Activated gamma-delta T cell treated with anti-CD3 and anti-CD28 coated beads, Interleukin-2, amount 50 U/mL, for 16 hours (primary cell): ENCODE measurements around the gene FER.
"Not testable (repeated sequence)": the region's sequence is repeated elsewhere in the genome, so short reads cannot be mapped to it uniquely, and the experiment has no call there.

Experiments used
- DNase-seq: peaks from one replicate; pipeline ENCODE4 v3.0.0-alpha.2; 2020; ENCODE audit warnings: low read depth

FER gene

DNA sequence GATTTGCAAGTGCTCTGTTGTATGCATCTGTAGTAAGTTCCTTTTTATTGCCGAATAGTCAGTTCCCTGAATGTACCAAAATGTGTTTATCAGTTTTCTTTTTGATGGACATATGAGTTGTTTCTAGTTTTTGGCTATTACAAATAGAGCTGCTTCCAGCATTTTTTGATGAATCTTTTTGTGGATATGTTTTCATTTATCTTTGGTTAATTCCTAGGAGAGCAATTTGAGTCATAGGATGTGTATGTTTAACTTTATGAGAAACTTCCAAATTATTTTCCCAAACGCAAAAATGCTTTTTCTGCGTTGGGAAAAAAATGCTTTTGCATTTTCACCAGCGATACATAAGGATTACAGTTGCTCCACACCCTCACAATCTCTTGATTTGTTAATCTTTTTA is 287.7 kb downstream of the FER start:
- no peak for DNase-seq

DNA sequence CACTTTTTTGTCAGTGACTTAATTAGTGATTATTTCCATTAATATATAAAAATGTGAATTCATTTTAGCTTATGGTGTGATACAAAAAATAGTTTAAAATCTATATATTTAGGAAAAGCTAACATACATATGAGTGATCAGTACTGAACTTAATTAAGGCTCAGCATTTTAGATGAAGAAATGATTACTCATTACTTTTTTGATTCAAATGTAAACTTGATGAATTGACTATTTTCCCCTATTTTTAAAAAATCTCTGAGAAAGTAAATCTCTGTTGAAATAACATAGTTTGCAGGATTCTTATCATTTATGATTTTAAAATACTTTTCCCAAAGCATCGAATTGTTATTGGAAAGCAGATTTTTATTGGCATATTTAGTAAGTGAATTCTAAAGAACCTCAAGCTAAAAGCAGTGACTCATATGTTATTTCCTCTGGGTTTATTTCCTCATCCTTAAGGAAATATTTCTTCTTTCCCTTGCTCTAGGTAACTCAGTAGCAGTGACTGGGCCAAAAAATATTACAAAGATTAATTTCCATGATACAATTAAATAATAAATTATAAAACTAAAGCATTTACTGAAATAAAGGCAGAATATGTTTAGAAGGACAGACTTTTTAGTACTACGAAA is 290.6 kb downstream of the FER start:
- no peak for DNase-seq

DNA sequence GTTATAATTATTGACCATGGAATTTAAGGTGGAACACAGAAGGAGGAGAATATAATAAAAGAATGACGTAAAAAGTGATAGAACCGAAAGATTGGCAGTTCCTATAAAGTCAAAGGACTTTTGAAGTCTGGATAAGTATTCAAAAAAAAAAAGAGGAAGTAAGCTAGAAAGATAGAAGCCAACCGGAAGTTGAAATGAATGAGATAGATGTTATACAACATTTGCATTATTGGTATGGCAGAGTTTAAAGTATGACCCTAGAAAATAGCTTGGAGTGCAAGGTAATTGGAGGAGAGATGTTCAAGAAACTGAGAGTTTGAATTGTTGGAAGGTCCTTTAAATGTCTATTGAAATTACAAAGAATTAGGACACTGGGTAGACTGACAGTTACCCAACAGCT is 293.6 kb downstream of the FER start:
- no peak for DNase-seq

DNA sequence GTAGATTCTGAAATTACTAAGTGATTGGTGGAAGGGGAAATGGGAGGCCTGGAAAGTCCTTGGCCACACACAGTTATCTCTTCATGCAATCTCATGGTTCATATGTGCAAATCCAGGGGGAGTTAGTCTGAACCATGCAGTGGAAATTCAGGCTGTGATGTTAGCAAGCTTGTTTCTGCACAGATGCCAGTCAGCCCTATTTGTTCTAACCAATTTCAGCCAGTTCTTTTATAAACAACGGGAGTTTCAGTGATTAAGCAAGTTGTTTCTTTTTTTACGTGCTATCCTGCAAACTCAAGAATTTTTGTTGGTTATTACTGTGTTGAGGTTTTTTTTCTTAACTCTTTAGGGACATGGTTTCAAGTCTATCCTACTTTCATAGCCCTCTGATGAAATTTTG is 298.0 kb downstream of the FER start:
- DNase-seq: no peak

DNA sequence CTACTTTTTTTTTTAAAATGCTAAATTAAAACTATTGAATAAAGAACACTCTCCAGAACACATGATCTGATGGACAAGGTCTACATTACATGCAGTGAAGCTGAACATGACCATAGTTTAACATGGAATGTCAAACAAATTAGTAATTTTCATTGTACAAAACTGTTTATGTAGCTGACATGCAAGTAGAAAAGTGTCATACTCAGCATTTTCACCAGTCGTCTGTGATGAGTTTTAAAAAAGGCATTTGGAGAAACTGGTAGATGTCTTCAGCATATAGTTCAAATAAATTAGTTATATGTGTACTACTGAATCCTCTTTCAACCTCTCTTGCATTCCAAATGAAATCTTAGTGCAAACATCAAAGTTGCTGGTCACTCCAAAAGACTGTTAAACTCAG is 301.9 kb downstream of the FER start:
- DNase-seq: no peak

DNA sequence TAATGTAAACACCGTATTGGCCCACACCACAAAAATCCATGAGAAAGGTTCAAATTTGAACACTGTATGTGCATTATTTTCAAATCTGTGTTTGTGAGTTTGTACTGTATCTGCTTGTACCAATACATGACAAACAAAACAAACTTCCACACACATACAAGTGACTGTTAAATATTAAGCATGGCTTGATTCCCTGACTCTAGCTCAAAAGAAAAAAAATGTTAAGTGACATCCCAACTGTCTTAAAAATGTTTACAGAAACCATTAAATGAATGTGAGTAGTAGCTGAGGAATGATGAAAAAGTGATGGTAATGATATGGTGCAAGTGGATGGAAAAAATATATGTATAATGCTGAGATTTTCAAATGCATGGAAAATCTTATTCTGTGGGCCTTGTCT is 302.6 kb downstream of the FER start:
- DNase-seq: not testable (repeated sequence)

DNA sequence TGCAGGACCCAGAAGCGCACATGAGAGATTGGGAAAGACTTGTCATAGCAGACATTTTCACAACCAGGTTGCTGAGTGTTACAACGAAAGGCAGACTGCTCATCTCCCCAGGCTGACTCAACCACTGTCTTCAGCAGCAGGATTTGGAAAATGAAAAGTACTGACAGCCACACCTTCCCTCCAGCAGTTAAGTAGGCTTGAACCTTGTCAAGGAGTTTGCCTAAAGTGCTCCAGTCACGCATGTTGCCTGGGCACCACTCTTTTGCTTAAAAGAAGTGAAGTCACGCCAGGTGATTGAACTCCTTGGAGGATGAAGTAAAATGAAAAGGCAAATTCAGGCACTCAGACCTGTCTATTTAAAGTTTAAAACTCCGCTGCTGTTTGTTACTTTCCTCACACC is 304.5 kb downstream of the FER start:
- not testable (repeated sequence) for DNase-seq

DNA sequence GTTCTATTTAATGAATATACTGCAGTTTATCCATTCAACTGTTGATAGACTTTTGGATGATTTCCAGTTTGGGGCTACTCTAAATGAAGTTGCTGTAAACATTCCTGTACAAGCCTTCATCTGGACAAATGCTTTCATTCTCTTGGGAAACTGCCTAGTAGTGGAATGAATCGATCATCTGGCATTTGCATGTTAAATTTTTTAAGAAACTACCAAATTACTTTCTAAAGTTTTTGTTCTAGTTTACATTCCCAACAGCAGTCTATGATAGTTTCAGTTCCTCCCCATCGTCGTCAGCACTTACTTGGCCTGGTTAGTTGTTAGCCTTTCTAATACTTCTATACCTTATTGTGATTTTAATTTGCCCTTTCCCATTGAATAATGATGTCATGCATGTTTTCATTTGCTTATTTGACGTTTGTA is 306.3 kb downstream of the FER start:
- no peak for DNase-seq

DNA sequence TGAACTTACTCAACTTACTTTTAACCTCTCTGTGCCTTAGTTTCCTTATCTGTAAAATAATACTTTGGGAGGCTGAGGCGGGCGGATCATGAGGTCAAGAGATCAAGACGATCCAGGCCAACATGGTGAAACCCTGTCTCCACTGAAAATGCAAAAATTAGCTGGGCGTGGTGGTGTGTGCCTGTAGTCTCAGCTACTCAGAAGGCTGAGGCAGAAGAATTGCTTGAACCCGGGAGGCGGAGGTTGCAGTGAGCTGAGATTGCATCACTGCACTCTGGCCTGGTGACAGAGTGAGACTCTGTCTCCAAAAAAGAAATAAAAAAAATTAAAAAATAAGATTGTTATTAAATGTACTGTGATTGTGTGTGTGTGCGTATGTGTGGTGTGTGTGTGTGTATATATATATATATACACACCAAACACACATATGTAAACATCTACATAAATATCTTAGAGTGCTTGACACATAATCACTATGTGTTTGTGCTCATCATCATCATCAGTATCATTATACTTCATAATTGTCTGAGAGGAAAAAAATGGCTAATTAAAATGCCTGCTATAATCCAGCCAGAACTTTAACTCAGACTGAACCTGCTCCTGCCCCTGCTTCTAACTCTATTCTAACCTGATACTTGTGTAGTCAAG is 312.8 kb downstream of the FER start:
- DNase-seq: no peak

DNA sequence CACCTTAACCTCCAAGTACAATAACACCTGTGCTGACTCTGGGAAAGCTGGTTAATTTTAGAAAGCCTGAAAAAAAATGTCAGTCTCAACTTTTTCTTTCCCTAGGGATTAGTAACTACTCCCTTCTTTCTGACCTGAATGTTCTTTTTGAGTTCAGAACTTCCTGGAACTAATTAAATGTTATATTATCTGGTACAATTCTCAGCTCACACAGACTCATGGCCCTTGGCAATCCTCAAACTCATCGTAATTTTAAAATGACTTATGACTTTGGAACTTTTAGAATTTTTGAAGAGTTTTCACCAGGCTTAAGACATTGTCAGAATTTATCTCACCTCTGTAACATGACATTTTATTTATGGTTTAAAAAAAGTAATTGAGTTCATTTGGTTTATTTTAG is 315.0 kb downstream of the FER start:
- DNase-seq: no peak

DNA sequence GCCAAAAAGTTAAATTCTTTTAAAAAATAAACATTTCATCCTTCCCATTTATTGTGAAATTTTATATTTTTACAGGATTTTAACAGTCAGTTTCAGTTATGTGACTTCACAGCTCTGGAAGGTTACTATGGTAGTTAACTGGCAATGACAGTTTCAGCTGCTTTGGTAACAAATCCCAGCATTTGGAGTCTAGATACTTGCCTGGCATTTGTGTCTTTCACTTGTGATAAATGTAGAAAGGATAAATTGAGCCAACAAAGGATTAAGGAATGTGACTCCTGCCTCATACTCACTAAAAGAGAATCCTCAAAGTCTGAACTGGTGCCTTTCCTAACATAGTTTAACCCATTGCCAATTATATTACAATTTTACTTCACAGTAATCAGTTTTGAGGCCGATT is 315.5 kb downstream of the FER start:
- no peak for DNase-seq

DNA sequence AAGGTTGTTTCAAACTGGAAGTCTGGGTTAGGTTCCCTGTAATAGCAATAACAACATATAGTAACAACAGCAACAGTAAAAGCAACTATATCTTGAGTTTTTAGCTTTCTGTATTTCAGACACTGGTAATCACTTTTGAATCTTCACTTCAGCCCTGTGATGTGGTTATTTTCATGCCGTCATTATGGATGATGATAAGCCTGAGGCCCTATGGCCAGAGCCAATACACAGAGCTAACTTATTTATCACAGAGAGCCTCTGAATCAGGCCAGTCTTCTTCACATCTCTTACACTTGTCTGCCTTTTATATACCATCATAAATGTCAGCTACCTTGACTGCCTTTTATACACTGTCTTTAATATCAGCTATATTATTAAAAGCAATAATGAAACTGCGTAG is 329.0 kb downstream of the FER start:
- DNase-seq: no peak

DNA sequence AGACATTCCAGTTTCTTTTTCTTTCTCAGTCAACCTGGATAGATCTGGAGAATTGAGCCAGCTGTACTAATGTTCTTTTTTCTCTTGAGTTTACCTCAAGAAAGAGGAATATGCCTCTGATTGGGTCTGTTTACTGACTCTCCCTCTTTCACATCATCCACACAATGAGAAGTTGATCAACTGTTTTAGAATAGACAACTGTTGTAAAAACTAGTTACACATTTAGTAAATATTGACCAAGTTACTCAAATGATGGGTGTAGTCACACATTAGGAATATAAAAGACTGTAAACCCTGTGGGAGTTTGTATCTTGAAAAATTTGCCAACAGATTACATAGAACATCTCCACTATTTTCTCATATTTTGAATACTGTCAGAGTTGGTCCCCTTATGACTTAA is 330.8 kb downstream of the FER start:
- DNase-seq: no peak

DNA sequence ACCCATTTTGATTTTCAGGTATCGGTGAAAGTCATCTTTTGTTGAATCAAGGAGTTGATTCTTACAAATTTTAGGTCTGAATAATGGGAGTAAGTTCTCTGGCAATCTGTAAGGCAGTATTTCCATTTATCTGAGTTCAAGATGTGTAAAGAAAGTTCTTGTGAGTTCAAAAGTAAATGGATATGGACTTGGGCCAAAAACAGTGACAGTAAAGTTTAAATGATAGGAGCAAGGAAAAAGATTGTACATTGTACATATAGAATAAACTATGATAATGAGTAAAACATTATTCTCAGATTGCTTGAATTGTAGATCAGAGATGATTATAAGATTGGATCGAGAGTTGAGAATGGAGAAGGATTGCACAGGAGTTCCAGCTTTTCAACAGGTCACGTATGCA is 332.8 kb downstream of the FER start:
- no peak for DNase-seq

DNA sequence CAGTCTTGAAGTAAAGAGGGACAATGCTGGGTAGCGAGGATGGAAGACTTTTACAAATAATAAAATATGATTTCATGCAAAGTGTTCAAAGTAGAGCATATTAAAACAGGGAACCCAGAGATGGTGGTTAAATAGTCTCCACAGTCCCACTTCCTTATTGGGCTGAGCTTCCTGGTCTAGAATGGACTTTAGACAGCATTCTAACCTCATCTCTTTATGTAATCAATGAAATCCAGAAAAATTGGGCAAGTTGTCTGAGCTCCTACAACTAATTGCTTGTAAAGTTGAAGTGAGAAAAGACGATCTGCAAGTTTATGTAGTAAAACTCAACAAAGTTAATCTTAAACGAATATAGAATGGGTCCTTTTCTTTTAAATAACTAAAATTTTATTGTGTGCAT is 333.2 kb downstream of the FER start:
- no peak for DNase-seq

DNA sequence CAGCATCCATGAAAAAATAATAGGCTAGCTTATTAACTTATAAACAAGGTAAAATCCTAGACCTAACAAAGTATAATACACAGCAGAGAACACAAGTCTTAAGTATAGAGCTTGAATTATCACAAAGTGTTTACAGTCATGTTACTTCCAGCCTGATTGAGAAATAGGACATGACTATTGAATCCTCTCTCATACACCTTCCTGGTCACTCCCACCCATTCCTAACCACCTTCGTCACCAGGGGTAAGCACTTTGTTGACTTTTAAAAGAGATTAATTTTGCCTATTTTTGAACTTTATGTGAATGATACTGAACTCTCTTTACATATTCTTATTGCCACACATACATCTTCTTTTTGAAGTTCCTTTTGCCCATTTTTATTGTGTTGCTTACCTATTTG is 336.2 kb downstream of the FER start:
- no peak for DNase-seq

DNA sequence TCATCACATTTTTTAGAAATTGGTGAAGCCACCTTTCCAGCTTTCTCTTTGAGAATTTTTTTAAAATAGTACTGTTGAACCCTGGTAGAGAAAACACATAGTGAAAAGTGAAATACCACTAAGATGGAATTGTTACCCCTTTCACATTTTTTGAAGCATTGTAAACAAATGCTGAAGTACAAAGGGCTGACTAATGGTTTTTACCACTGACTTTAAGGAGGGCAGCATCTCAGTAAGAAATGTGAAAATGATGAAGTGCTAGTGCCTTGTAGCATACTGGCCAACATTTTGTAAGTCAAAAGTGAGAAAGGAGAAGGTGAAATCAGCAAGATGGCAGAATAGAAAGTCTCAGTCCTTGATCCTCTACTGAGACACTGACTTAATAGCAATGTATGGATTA is 341.5 kb downstream of the FER start:
- no peak for DNase-seq

DNA sequence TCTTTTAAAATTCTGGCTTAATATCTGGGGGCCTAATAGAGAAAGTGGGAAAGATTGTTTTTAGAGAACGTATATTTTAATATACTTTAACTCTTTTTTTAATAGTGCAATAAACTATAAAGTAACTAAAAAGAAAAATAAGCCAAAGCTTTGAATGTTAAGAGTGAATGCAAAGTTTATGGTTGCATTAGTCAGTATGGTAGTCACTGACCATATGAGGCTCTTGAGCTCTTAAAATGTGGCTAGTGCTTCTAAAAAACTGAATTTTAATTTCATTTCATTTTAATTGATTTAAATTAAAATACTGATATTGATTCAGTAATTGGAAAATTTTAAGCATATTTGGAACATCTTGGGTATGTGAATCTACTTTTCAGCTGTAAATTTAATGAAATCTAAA is 351.4 kb downstream of the FER start:
- no peak for DNase-seq

DNA sequence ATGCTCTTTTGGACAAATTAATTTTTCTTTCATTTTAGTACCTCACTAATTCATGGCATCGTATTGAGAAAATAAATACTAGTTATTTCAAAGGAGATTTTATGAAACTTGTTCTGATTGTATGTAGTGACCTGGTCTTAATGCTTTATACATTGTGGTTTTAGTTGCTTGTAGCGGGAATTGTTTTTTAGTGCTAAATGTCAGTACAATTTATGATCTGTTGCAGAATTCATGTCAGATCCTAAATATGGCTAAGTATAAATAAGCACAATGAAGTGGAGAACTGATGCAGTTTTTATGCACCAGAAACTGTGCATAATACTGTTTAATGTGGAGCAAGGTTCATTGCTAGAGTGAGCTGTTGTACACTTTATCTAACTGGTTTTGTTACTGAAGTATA is 353.3 kb downstream of the FER start:
- DNase-seq: no peak

DNA sequence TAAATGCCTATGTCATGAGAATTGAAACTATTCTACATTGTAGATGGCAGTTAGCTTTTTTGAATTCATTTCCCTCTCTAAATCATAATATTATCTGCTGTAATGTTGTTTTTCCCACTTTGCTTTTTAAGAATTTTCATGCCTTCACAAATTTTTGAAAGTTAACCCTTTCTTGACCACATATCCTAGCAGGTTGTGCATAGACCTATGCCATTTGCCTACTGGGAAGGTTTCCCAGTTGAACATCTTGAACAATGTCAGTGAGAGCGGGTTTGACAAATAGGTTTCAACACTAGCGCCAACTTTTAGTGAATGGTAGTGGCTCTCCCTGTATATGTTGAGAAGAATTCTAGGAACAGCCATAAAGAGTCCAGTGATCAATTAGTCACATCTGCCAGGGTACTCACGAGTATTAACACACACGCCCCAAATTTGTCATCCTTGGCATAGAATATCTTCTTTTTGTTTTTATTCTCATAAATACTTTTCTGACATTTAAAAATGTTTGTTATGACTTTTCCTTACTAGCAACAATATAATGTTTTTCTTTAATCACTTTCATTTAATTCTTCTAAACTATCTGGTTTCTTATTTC is 354.5 kb downstream of the FER start:
- DNase-seq: no peak

DNA sequence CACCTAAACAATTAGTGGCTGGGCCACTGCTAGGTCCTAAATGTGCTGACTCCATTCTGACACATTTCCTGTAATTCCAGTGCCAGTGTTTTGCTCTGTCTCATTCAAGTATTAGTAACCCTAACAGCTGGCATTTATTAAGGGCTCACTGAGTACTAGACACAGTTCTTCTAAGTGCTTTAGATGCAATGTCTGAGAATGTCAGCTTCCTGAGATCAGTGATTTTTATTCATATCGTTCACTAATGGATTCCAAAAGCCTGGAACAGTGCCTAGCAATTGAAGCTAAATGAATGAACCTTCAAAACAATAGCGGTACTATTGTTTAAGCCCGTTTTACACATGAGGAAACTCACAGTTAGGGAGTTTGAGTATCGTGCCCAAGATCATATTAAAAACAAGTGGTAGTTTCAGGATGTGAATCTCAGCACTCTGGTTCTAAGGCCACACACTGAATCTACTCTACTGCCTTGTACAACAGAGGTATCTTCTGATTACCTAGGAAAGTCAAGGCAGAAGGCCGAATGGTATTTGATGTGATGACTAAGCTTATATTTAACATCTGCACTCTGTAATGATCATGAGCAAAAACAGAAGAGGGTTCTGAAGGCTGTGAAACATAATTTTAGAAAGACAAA is 358.1 kb downstream of the FER start:
- no peak for DNase-seq

DNA sequence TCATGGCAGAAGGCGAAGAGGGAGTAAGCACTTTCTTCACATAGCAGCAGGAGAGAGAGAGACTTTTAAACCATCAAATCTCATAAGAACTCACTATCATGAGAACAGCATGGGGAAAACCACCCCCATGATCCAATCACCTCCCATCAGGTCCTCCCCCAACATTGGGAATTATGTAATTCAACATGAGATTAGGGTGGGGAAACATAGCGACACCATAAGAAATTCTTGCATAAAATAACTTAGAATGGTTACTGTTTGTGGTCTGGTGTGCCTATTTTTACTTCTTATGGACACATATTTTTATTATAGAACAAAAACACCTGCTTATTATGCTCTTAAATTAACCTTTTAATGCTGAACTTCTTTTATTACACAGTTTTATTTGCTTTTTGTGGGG is 364.0 kb downstream of the FER start:
- DNase-seq: no peak

DNA sequence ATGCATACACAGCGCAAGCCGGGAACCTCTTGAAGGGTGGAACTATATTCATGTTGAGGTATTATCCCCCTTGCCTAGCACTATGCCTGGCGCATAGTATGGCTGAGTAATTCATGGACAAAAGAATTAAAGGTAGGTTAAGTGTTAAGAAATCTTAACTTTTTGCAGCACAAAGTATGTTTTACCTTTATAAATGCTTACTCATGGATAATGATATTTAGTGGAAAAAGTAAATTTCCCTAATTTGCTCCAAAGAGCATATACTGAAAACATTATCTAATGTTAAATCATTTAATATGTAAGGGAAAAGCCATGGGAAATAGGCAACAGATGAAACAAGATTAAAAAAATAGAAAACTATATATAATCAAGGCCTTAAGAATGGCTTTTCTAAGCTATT is 365.9 kb downstream of the FER start:
- DNase-seq: no peak

DNA sequence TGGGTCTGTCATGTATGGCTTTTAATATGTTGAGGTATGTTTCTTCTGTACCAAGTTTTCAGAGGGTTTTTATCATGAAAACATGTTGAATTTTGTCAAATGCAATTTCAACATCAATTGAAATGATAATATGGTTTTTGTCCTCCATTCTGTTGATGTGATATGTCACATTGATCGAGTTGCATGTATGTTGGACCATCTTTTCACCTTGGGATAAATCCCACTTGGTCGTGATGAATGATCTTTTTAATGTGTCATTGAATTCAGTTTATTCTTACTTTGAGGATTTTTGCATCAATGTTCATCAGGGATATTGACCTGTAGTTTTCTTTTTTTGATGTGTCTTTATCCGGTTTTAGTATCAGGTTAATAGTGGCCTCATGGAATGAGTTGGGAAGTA is 373.5 kb downstream of the FER start:
- DNase-seq: no peak
